HG03064 (cell line): ENCODE measurements around the gene SPINDOC.
"Not testable (repeated sequence)": the region's sequence is repeated elsewhere in the genome, so short reads cannot be mapped to it uniquely, and the experiment has no call there.

Experiments used
- ATAC-seq: cut with Tn5 transposase; IDR thresholded peaks from one replicate; pipeline ENCODE4 v1.9.1; 2021; ENCODE audit warnings: low read depth; ENCODE audit not compliant: unreplicated experiment

Gene SPINDOC

GRCh38 chr11:63783925-63784592, 29.2 kb upstream of the SPINDOC start:
- no peak for ATAC-seq

GRCh38 chr11:63785823-63786222, 27.4 kb upstream of the SPINDOC start:
- no peak for ATAC-seq

GRCh38 chr11:63791495-63792167, 21.6 kb upstream of the SPINDOC start:
- no peak for ATAC-seq

GRCh38 chr11:63793161-63793560, 20.1 kb upstream of the SPINDOC start:
- ATAC-seq: no peak

- ATAC-seq: no peak
Measured at GRCh38 chr11:63795066-63795465, 18.2 kb upstream of the SPINDOC start.

GRCh38 chr11:63800921-63801320, 12.3 kb upstream of the SPINDOC start:
- no peak for ATAC-seq

- ATAC-seq: no peak
Measured at GRCh38 chr11:63802637-63803414, 10.4 kb upstream of the SPINDOC start.

- ATAC-seq: no peak
Measured at GRCh38 chr11:63804259-63804658, 9.0 kb upstream of the SPINDOC start.

GRCh38 chr11:63805844-63806415, 7.3 kb upstream of the SPINDOC start:
- ATAC-seq: no peak

- not testable (repeated sequence) for ATAC-seq
Measured at GRCh38 chr11:63810383-63810782, 2.9 kb upstream of the SPINDOC start.

GRCh38 chr11:63811522-63811921, 1.7 kb upstream of the SPINDOC start:
- ATAC-seq: no peak

GRCh38 chr11:63813563-63814382, 517 bp downstream of the SPINDOC start:
- ATAC-seq: peak; percentile 23

- no peak for ATAC-seq
Measured at GRCh38 chr11:63814383-63814736, 1.1 kb downstream of the SPINDOC start.

- no peak for ATAC-seq
Measured at GRCh38 chr11:63816166-63816565, 2.9 kb downstream of the SPINDOC start.

- no peak for ATAC-seq
Measured at GRCh38 chr11:63816732-63817131, 3.5 kb downstream of the SPINDOC start.

GRCh38 chr11:63817758-63818498, 4.7 kb downstream of the SPINDOC start:
- ATAC-seq: no peak

GRCh38 chr11:63818609-63819008, 5.4 kb downstream of the SPINDOC start:
- ATAC-seq: no peak

- ATAC-seq: no peak
Measured at GRCh38 chr11:63821411-63821810, 8.2 kb downstream of the SPINDOC start.

- ATAC-seq: no peak
Measured at GRCh38 chr11:63826471-63827190, 13.4 kb downstream of the SPINDOC start.
